ENCODE data around the gene PAFAH2. TPM values are rescaled to one million over a fixed set of nuclear protein-coding genes. Genes with fewer than 3 reads are reported as not detected.
A peak's percentile ranks its signal among the peaks of the same experiment; 100 is the strongest.

Gene PAFAH2
- total and polyA plus RNA-seq, 2 of the 13 experiments (the other 11 are each of a cell fraction or from before 2014, with no cell fraction given), result 6.9 to 9.4 TPM

DNA sequence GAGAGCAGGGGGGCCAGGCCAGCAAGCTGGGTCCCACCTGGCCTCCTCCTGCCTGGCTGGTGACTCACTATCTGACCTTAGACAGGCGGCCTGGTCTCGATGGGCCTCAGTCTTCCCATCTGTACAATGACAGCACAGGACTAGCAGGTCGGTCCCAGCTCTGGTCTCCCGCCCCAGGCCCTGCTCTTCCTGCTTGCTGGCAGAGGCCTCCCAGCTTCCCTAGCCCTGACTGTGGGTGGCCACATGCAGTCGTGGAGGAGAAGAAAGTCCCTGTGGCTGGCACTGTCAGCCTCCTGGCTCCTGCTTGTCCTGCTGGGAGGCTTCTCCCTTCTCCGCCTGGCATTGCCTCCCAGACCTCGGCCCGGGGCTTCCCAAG is 24.5 kb upstream of the PAFAH2 start (continued):
- TF ChIP-seq, protein P1, sequence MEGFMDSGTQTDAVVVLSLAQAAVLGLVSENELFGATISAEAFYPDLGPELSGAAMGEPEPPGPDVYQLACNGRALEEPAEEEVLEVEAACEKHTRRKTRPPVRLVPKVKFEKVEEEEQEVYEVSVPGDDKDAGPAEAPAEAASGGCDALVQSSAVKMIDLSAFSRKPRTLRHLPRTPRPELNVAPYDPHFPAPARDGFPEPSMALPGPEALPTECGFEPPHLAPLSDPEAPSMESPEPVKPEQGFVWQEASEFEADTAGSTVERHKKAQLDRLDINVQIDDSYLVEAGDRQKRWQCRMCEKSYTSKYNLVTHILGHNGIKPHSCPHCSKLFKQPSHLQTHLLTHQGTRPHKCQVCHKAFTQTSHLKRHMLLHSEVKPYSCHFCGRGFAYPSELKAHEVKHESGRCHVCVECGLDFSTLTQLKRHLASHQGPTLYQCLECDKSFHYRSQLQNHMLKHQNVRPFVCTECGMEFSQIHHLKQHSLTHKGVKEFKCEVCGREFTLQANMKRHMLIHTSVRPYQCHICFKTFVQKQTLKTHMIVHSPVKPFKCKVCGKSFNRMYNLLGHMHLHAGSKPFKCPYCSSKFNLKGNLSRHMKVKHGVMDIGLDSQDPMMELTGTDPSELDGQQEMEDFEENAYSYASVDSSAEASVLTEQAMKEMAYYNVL (CRISPR knock-in tag; IDR thresholded peaks at IDR 0.05; ENCODE audit: borderline replicate concordance), result no peak
- no peak for TF ChIP-seq ZNF672 (CRISPR knock-in tag; IDR thresholded peaks at IDR 0.05)
- no peak for TF ChIP-seq PCBP2 (optimal IDR thresholded peaks at IDR 0.05; ENCODE audit: low read depth, low read length, poor library complexity, severe bottlenecking)
- TF ChIP-seq KLF13 (CRISPR knock-in tag; IDR thresholded peaks at IDR 0.05), result no peak
- TF ChIP-seq, protein P2, sequence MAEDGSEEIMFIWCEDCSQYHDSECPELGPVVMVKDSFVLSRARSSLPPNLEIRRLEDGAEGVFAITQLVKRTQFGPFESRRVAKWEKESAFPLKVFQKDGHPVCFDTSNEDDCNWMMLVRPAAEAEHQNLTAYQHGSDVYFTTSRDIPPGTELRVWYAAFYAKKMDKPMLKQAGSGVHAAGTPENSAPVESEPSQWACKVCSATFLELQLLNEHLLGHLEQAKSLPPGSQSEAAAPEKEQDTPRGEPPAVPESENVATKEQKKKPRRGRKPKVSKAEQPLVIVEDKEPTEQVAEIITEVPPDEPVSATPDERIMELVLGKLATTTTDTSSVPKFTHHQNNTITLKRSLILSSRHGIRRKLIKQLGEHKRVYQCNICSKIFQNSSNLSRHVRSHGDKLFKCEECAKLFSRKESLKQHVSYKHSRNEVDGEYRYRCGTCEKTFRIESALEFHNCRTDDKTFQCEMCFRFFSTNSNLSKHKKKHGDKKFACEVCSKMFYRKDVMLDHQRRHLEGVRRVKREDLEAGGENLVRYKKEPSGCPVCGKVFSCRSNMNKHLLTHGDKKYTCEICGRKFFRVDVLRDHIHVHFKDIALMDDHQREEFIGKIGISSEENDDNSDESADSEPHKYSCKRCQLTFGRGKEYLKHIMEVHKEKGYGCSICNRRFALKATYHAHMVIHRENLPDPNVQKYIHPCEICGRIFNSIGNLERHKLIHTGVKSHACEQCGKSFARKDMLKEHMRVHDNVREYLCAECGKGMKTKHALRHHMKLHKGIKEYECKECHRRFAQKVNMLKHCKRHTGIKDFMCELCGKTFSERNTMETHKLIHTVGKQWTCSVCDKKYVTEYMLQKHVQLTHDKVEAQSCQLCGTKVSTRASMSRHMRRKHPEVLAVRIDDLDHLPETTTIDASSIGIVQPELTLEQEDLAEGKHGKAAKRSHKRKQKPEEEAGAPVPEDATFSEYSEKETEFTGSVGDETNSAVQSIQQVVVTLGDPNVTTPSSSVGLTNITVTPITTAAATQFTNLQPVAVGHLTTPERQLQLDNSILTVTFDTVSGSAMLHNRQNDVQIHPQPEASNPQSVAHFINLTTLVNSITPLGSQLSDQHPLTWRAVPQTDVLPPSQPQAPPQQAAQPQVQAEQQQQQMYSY (CRISPR knock-in tag; IDR thresholded peaks at IDR 0.05), result no peak
- TF ChIP-seq SMC3 (IDR thresholded peaks at IDR 0.05; ENCODE audit: low read length), result no peak
- no peak for TF ChIP-seq ZNF570 (CRISPR knock-in tag; IDR thresholded peaks at IDR 0.05; ENCODE audit: borderline replicate concordance)
- TF ChIP-seq PAWR (CRISPR knock-in tag; IDR thresholded peaks at IDR 0.05; ENCODE audit: borderline replicate concordance), result no peak
- no peak for TF ChIP-seq CC2D1A (CRISPR knock-in tag; IDR thresholded peaks at IDR 0.05)
- TF ChIP-seq, protein P3, sequence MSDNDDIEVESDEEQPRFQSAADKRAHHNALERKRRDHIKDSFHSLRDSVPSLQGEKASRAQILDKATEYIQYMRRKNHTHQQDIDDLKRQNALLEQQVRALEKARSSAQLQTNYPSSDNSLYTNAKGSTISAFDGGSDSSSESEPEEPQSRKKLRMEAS (IDR thresholded peaks at IDR 0.05), result no peak
- TF ChIP-seq, protein P4, sequence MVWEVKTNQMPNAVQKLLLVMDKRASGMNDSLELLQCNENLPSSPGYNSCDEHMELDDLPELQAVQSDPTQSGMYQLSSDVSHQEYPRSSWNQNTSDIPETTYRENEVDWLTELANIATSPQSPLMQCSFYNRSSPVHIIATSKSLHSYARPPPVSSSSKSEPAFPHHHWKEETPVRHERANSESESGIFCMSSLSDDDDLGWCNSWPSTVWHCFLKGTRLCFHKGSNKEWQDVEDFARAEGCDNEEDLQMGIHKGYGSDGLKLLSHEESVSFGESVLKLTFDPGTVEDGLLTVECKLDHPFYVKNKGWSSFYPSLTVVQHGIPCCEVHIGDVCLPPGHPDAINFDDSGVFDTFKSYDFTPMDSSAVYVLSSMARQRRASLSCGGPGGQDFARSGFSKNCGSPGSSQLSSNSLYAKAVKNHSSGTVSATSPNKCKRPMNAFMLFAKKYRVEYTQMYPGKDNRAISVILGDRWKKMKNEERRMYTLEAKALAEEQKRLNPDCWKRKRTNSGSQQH (CRISPR knock-in tag; IDR thresholded peaks at IDR 0.05; ENCODE audit: low read depth), result no peak
- peak; percentile 61; the same call in 1 of the 2 replicates for TF ChIP-seq ZMYM2 (CRISPR knock-in tag; IDR thresholded peaks at IDR 0.05)
- TF ChIP-seq YEATS2 (CRISPR knock-in tag; IDR thresholded peaks at IDR 0.05; ENCODE audit: borderline replicate concordance), result no peak
- no peak for TF ChIP-seq ZFY (CRISPR knock-in tag; IDR thresholded peaks at IDR 0.05)
- TF ChIP-seq, protein P5, sequence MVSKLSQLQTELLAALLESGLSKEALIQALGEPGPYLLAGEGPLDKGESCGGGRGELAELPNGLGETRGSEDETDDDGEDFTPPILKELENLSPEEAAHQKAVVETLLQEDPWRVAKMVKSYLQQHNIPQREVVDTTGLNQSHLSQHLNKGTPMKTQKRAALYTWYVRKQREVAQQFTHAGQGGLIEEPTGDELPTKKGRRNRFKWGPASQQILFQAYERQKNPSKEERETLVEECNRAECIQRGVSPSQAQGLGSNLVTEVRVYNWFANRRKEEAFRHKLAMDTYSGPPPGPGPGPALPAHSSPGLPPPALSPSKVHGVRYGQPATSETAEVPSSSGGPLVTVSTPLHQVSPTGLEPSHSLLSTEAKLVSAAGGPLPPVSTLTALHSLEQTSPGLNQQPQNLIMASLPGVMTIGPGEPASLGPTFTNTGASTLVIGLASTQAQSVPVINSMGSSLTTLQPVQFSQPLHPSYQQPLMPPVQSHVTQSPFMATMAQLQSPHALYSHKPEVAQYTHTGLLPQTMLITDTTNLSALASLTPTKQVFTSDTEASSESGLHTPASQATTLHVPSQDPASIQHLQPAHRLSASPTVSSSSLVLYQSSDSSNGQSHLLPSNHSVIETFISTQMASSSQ (IDR thresholded peaks at IDR 0.05; ENCODE audit: low read depth), result no peak
- TF ChIP-seq, protein P5 (CRISPR knock-in tag; IDR thresholded peaks at IDR 0.05; ENCODE audit: borderline replicate concordance), result no peak
- TF ChIP-seq MATR3 (CRISPR knock-in tag; IDR thresholded peaks at IDR 0.05), result no peak
- TF ChIP-seq ZNF331 (CRISPR knock-in tag; IDR thresholded peaks at IDR 0.05), result no peak
- TF ChIP-seq, protein P6, sequence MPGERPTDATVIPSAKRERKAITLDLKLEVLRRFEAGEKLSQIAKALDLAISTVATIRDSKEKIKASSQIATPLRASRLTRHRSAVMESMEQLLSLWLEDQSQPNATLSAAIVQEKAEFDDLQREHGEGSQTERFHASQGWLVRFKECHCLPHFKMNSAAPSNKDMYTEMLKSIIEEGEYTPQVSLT (CRISPR knock-in tag; IDR thresholded peaks at IDR 0.05; ENCODE audit: borderline replicate concordance, low read depth), result no peak
